Heart right ventricle (tissue), 16 donors: ENCODE measurements around the gene GRID1. TPM values are rescaled to one million over a fixed set of nuclear protein-coding genes. Genes with fewer than 3 reads are reported as not detected.

Source experiments
- ATAC-seq, 8 donors: fragments of 200-7000 bp; cut with Tn5 transposase; one replicate each; pipeline ENCODE4 v1.9.1; 2020; ENCODE audit warnings: mild to moderate bottlenecking in 8 of 8, moderate library complexity in 8 of 8, moderate number of reproducible peaks in 1 of 8
- DNase-seq, 2 donors: peaks; one replicate each; pipeline ENCODE4 v3.0.0-alpha.2; 2020
- H3K27ac ChIP-seq, 10 donors: fragments of 200-600 bp; sonication (generic) in 2 of 10; one replicate each; pipeline versions ENCODE4 v1.5.0 to v1.8.0; 2020 to 2022; ENCODE audit warnings: mild to moderate bottlenecking in 3 of 10
- H3K27me3 ChIP-seq, 7 donors: fragments of 200-600 bp; one replicate each; pipeline ENCODE4 v1.8.0; 2021 to 2022; ENCODE audit warnings: mild to moderate bottlenecking in 2 of 7
- H3K36me3 ChIP-seq, 9 donors: fragments of 200-600 bp; sonication (generic) in 1 of 9; one replicate each; pipeline versions ENCODE4 v1.5.0 to v1.8.0; 2020 to 2022; ENCODE audit warnings: mild to moderate bottlenecking in 2 of 9
- H3K4me1 ChIP-seq, 9 donors: fragments of 200-600 bp; sonication (generic) in 1 of 9; one replicate each; pipeline versions ENCODE4 v1.5.0 to v1.8.0; 2020 to 2022; ENCODE audit warnings: mild to moderate bottlenecking in 4 of 9
- H3K4me3 ChIP-seq, 10 donors: fragments of 200-600 bp; sonication (generic) in 2 of 10; one replicate each; pipeline versions ENCODE4 v1.5.0 to v1.8.0; 2020 to 2022; ENCODE audit warnings: mild to moderate bottlenecking in 7 of 10, moderate library complexity in 2 of 10
- H3K9me3 ChIP-seq, 11 donors: fragments of 200-600 bp in 10 of 11; sonication (generic) in 2 of 11; one replicate each; pipeline versions ENCODE4 v1.5.0 to v1.8.0; 2013 to 2022; ENCODE audit warnings: mild to moderate bottlenecking in 2 of 11, control low read depth in 1 of 11, moderate library complexity in 1 of 11
- WGBS, 2 donors: extraction: QIAGEN DNeasy Blood & Tissue Kit; methylation state at CpG; one replicate each; pipeline ENCODE4 v1.1.7; 2013; ENCODE audit warnings: inconsistent platforms in 1 of 2; 5-methylcytosine and 5-hydroxymethylcytosine counted together
- intact Hi-C, 10 donors: fragments of 100-400 bp; cut with DNase I; formaldehyde crosslinking; loops; one replicate each; pipeline versions ENCODE4 v1.11.1 to v1.14.2; 2022
- polyA plus RNA-seq, 2 donors: library from polyadenylated mRNA; stranded (reverse); fragments of 200-250 nt; gene quantifications; one replicate each; pipeline ENCODE4 v1.2.3, GENCODE V29; 2013
- total RNA-seq, 10 donors: library from RNA; stranded (reverse); fragmentation: NEBNext Ultra II Directional in 3 of 10; extraction: Animal tissue kit (Norgen Biotek cat#: 25700) in 3 of 10; gene quantifications; one replicate each; pipeline versions ENCODE4 v1.2.1 to v1.2.4, GENCODE V29; 2021 to 2023
- TF ChIP-seq, protein P1 (sequence below), 9 donors: fragments of 200-600 bp; sonication (generic) in 2 of 9; IDR thresholded peaks; one replicate each; pipeline versions ENCODE4 v1.5.0 to v1.8.0; 2021 to 2022; ENCODE audit warnings: antibody characterized with exemption in 9 of 9, mild to moderate bottlenecking in 5 of 9, moderate library complexity in 1 of 9
- donor health status: Arrhythmogenic right ventricular cardiomyopathy.
- donor health status: ischemic (EF 13 %, LVEDD 7.1; RV severe dilation, severe dysfunction).
- donor health status: healthy with polysubstance abuse.
- donor health status: DM: no; HTN: yes; CAD: no.
- donor health status: DM: no; HTN: no; CAD: no.
- donor health status: ischemic (EF 25% LVEDD 6.9; RV normal size, moderate dysfunction).
- donor health status: ischemic (EF 25% LVEDD 5.7; RV mildly dilated, moderate dysfunction).
- donor health status: healthy.
- donor health status: DM: yes; HTN: yes; CAD: no.
- donor health status: Ischemic cardiomyopathy.
- donor health status: ischemic (EF 35%, LVEDD 5.7; RV mildly dilated, moderate dysfunction).
- donor health status: nonischemic (EF 11% LVEDD 7.7; RV severe dilation, severe dysfunction).
- donor health status: DM: yes; HTN: yes; CAD: no.
- donor health status: PGD.
- donor health status: ischemic (EF 29% LVEDD 5.4; RV normal size, mild dysfunction).
- donor health status: nonischemic (EF 23%, LVEDD 6.1; RV moderate dilation, normal function).

Gene GRID1
- total and polyA plus RNA-seq, 12 donors, result 0.44 to 3.4 (median 1.5) TPM

DNA sequence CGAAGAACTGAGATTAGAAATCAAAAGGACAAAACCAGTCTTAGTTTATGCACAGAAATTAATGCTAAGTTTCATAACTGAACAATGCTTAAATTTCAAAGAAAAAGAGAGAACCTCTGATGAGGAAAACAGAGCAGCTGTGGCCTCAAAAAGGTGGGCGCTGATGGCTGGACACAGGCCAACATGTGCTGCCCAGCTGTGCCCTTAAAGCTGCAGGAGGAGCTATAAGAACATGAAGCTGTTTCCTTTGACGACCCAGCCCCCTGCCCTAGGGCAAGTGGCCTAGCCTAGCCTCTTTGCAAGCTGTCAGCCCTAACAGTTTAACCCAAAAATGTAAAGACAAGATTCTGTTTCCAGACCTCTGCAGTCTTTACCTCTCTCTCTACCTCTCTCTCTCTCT, 107.7 kb downstream of the GRID1 start:
- Histone ChIP-seq H3K27ac (no peak overlapping the region), H3K4me3 (no peak overlapping the region), H3K27me3 (peaks cover 0 to 20% (median 13%) of the 10 kb centered on the region in 7 donors), H3K4me1 (peaks cover 0 to 8% (median 0%) of the 10 kb centered on the region in 9 donors), H3K9me3 (peaks cover 0 to 4% (median 0%) of the 10 kb centered on the region in 11 donors), H3K36me3 (no peaks in the 10 kb centered on the region)
- WGBS, 2 donors, result 41 to 50% methylated on average over 3 of the region's 3 CpGs
- intact Hi-C loops, result no loop called here
- TF ChIP-seq, protein P1, sequence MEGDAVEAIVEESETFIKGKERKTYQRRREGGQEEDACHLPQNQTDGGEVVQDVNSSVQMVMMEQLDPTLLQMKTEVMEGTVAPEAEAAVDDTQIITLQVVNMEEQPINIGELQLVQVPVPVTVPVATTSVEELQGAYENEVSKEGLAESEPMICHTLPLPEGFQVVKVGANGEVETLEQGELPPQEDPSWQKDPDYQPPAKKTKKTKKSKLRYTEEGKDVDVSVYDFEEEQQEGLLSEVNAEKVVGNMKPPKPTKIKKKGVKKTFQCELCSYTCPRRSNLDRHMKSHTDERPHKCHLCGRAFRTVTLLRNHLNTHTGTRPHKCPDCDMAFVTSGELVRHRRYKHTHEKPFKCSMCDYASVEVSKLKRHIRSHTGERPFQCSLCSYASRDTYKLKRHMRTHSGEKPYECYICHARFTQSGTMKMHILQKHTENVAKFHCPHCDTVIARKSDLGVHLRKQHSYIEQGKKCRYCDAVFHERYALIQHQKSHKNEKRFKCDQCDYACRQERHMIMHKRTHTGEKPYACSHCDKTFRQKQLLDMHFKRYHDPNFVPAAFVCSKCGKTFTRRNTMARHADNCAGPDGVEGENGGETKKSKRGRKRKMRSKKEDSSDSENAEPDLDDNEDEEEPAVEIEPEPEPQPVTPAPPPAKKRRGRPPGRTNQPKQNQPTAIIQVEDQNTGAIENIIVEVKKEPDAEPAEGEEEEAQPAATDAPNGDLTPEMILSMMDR (IDR thresholded peaks at IDR 0.05), result no peak
- no peak for DNase-seq
- no peak for ATAC-seq

DNA sequence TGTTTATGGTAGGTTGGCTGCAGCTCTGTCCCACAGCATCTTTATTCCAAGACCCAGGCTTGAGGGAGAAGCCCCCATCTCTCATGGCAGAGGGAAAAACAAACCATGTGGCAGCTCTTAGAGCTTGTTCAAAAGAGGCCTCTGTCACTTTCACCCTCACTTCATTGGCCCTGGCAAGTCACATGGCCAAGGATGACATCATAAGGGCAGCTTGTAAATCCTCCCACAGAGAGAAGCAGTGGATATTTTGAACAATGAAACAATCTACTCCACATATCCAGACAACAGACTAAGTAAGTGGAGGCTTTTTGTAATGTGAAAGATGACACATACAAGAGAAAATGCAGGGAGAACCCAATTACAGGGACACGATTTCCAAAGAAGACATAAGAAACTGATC, 108.1 kb downstream of the GRID1 start:
- ATAC-seq (no peak), DNase-seq (no peak)
- H3K4me3 ChIP-seq, result no peak overlapping the region
- H3K4me1 ChIP-seq, result peaks cover 0 to 8% (median 0%) of the 10 kb centered on the region in 9 donors
- H3K27ac ChIP-seq, result no peak overlapping the region
- H3K9me3 ChIP-seq, result peaks cover 0 to 4% (median 0%) of the 10 kb centered on the region in 11 donors
- no peaks in the 10 kb centered on the region for H3K36me3 ChIP-seq
- intact Hi-C loops, result no loop called here
- 58 to 67% methylated on average over 1 of the region's 1 CpG for WGBS, 2 donors
- H3K27me3 ChIP-seq, result peaks cover 0 to 16% (median 11%) of the 10 kb centered on the region in 7 donors
- TF ChIP-seq, protein P1 (IDR thresholded peaks at IDR 0.05), result no peak

DNA sequence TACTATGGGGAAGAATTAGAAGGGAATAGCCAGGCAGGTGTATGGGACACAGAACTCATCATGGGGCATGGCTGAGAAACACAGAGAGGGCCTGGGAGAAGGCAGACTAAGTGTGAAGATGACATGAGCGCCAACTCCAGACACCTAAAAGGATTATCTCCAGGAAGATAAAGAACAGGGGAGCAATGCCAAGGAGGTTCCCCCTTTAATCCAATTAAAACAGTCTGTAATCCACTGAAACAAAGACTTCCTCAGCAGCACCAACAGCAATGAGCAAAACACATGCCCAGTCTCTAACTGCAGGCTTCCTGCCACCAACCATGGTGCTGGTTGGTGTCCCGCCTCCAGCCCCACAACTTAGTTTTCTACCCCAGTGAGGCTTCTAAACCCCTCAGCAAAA, 108.9 kb downstream of the GRID1 start:
- Histone ChIP-seq H3K4me1 (peaks cover 0 to under 1% (median 0%) of the 10 kb centered on the region in 9 donors), H3K4me3 (no peak overlapping the region), H3K27ac (no peak overlapping the region), H3K27me3 (peaks cover 0 to 14% (median 8%) of the 10 kb centered on the region in 7 donors), H3K9me3 (peaks cover 0 to 4% (median 0%) of the 10 kb centered on the region in 11 donors), H3K36me3 (no peaks in the 10 kb centered on the region)
- intact Hi-C loops, result no loop called here
- 91% methylated on average over 2 of the region's 2 CpGs for WGBS, 2 donors
- ATAC-seq, result no peak
- TF ChIP-seq, protein P1 (IDR thresholded peaks at IDR 0.05), result no peak
- DNase-seq, result no peak

DNA sequence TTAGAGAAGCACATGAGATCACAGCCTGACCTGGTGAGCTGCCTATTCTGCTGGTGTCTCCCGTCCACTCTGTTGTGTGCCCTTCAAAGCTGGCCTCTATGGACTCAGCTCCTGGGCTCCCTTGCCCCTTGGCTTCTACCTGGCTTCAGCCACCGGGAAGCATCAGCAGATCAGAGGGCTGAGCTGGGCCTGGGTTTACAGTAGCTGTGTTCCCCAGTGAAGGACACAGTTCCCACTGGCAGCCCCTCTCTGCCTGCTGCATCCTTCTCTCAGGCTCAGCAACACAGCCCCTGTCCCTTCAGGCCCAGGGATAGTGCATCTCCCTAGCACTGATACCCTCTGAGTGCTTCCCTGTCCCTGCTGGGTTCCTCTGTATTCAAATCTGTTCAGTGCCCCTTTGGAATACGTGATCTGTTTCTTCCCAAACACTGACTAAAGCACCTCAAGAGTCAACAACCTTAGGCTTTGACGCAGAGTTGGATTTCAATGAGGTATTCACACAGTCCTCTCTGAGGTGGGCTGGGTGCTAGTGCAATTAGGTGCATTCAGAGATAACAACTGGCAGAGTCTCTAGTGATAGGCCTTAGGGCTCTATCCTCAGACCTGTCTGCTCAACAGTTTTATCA, 109.8 kb downstream of the GRID1 start:
- WGBS, 2 donors, result 84 to 93% methylated on average over 4 of the region's 4 CpGs
- no peaks in the 10 kb centered on the region for H3K4me1 ChIP-seq

More for the DNA sequence above, 109.8 kb downstream of the GRID1 start:
- peaks cover 0 to 11% (median 3%) of the 10 kb centered on the region in 7 donors for H3K27me3 ChIP-seq
- H3K36me3 ChIP-seq, result no peaks in the 10 kb centered on the region
- TF ChIP-seq, protein P1 (IDR thresholded peaks at IDR 0.05), result no peak
- peaks cover 0 to 4% (median 0%) of the 10 kb centered on the region in 11 donors for H3K9me3 ChIP-seq
- intact Hi-C loops, result no loop called here
- DNase-seq, result no peak
- no peak overlapping the region for H3K27ac ChIP-seq
- H3K4me3 ChIP-seq, result no peak overlapping the region
- ATAC-seq, result no peak
